DMS53 treated with DMSO at 0.1 percent for 48 hours (cell line): ENCODE results near the gene GHITM.
A peak's percentile ranks its signal among the peaks of the same experiment; 100 is the strongest.
"Not testable (repeated sequence)": the region's sequence is repeated elsewhere in the genome, so short reads cannot be mapped to it uniquely, and the experiment has no call there.

Source experiments
- DNase-seq: peaks from one replicate; lab custom pipeline; 2025; ENCODE audit not compliant: unreplicated experiment; lab: John Stamatoyannopoulos, UW

GHITM gene

DNA sequence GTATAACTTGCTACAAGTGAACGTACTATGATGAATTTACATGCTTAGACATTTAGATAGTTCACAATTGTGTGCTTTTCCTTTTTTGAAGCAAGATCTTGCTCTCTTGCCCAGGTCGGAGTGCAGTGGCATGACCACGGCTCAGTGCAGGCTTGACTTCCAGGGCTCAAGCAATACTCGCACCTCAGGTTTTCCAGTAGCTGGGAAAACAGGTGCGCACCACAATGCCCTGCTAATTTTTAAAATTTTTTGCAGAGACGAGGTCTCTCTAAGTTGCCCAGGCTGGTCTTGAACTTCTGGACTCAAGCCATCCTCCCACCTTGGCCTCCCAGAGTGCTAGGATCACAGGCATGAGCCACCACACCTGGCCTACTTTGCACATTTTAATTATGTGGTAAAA, 36.1 kb downstream of the GHITM start:
- no peak for DNase-seq

DNA sequence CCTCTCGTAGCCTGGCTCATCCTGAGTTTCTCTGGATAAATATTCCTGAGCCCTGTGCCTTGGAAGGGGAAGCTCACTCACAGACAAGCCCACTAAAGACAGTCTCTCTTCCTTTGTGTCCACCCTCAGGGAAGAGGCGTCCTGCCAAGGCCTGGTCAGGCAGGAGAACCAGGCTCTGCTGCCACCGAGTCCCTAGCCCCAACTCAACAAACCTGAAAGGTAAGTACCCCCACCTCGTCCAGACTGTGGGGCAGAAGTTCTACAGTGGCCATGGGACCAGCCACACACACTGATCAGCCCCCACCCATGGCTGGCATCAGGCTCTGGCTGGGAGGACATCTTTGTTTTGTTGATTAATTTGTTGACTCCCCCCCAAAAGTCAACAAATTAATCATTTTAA, 37.0 kb downstream of the GHITM start:
- DNase-seq: no peak

DNA sequence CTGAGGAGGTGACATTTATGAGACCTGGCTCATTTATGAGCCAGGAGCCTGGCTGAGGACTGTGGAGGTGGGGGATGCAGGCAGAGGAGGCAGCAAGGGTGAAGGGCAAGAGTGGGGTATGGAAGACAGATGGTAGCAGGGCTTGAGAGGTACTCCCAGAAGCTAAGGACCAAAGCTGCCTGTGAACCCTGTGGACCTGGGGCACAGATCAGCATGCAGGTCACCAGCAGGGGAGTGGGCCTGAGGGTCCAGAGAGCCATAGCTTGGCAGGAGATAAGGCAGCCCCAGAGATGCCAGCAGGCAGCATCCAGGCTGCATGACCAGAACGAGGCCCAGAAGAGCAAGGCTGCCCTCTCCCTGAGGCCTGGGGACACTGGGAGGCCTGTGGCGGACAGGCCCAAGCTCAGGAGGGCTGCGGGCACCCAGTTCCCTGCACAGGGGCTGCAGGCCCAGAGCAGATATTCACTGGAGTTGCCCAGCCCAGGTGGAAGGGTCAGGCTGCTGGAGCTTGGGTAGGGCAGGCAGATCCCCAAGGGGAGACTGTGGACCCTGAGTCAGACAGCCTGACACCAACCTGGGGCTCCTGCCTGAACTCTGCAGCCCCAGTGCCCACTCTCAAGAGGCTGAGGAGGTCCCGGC, 37.6 kb downstream of the GHITM start:
- no peak for DNase-seq

DNA sequence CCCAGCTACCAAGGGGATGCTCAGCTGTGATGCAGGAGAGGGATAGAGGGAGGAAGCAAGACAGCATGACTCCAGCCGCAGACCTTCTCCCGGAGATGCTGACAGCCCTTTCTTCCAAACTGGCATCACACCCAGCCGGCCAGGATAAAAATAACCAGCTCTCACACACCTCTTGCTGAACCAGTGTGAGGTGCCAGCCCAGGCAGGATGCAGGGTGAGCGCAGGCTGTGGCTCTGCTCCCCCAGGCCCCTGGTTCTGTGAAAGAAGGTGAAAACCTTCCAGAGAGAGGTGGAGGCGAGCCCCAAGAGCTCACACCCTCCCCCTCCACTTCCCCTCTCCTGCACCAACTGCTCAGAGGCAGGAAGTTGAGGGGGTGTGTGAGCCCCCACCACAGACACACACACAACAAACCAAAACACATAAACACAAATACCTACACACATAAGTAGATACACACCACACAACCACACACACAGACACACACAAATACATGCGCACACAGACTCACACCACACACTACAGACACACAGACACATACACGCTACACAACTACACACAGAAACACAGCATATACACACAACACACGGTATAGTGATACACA, 38.3 kb downstream of the GHITM start:
- DNase-seq: no peak

DNA sequence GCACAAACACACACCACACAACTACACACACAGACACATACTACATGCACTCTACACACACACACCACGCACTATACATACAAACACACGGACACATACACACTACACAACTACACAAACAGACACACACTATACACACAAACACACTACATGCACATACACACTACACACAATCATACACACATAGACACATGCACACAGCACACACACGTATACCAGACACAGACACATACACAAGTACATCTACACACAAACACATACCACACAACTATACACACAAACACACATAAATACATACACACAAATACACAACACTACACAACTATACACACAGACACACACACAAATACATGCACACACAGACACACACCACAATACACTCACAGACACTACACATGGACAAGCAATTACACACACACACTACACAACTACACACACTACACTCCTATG, 38.9 kb downstream of the GHITM start:
- no peak for DNase-seq

DNA sequence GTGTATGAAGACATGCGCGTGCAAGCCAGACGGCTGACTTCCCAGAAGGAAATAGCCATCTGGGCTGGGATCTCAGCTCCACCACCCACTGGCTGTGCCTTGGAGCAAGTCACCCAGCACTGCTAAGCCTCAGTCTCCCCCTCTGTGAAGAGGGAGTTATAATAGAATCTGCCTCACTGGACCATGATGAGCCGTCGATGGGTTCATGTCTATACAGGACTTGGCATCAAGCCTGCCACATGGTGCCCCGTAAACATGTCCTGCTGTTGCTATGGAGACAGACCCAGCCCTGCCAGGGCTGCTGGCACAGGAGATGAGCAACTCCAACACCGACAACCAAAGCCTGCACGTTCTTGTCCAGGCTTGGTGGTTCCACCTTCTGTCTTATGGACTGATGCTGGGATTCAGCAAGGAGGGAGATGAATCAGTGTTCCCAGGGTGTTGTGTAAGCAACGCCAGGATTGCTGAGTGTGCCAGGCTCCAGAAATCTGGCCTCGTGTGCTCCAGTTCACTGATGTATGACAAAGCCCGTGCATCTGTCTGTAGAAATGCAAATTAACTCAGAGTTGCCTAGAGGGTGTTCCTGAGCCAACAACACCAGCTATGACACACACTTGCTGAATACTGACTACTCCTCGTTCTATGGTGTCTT, 39.9 kb downstream of the GHITM start:
- DNase-seq: peak; percentile 46

DNA sequence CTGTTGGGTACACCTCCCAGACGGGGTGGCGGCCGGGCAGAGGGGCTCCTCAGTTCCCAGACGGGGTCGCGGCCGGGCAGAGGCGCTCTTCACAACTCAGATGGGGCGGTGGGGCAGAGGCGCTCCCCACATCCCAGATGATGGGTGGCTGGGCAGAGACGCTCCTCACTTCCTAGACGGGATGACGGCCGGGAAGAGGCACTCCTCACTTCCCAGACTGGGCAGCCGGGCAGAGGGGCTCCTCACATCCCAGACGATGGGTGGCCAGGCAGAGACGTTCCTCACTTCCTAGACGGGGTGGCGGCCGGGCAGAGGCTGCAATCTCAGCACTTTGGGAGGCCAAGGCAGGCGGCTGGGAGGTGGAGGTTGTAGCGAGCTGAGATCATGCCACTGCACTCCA, 41.1 kb downstream of the GHITM start:
- DNase-seq: not testable (repeated sequence)

DNA sequence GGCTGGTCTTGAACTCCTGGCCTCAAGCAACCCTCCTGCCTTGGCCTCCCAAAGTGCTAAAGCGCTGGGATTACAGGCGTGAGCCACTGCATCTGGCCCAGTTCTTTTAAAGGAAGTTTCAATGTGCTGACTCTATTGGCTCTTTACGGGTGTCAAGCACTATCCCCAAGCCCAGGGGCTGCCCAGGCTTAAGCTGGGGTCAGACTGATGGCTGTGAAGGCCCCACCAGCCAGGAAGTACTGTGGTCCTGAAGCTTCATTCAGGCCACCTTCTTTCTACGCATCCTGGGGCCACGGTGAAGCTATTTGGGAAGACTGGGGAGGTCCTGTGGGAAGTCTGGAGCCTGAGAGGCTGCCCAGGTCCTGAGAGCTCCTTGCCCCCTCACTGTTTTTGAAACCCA, 42.3 kb downstream of the GHITM start:
- no peak for DNase-seq

DNA sequence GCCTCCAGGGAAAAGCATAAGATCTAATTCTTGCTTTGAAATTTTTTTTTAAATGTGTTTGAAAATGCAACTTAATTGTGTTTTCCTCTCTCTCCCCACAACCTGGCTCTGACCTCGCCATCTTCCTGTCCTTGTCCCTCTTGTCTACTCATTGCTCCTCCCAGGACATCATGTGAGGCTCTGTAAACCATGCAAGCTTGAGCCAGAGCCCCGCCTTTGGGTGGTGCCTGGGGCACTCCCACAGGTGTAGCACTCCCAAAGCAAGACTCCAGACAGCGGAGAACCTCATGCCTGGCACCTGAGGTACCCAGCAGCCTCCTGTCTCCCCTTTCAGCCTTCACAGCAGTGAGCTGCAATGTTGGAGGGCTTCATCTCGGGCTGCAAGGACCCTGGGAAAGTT, 45.2 kb downstream of the GHITM start:
- DNase-seq: no peak

DNA sequence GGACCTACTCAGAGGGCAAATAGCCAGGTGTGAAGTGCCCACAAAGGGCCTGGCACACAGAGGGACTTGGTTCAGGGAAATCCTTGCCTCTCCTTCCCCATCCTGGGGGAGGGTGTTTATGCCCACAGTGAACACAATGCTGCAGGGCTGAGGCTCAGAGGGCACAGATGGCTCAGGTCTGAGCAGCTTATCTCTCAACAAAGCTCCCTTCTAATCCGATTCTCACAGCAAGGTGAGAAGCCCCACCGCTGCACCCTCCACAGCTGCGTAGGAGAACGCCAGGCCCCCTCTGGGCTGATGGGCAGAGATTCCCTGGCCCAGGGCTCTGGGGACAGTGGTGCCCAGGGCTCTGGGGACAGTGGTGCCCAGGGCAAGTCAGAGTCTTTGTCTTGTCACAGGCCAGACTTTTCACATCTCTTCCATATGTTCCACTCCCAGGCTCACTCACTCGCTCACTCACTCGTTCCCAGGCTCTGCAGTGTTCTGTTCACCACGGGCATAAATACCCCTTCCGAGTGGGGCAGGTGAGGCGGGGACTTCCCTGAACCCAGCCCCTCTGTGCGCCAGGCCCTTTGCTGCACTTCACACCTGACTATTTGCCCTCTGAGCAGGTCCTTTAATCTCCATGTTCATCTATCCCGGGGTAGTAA, 46.3 kb downstream of the GHITM start:
- DNase-seq: no peak

DNA sequence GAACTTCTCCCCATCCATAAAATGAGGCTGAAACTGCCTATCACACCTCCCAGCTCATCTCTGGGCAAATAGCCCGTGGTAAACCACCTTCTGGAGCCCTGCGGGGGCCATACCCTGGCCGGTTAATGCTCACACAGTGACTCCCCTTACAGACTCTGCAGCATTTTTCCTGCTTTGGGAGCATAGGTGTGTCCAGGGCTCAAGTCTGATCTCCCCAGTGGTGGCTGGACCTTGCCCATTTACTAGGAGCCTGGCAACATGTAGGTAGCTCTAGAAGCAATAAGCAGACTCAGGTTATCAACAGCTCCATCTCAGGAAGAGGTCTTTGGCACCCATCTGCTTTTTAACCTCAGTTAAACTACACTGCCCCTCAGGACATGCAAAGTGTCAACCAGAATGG, 49.5 kb downstream of the GHITM start:
- DNase-seq: no peak

DNA sequence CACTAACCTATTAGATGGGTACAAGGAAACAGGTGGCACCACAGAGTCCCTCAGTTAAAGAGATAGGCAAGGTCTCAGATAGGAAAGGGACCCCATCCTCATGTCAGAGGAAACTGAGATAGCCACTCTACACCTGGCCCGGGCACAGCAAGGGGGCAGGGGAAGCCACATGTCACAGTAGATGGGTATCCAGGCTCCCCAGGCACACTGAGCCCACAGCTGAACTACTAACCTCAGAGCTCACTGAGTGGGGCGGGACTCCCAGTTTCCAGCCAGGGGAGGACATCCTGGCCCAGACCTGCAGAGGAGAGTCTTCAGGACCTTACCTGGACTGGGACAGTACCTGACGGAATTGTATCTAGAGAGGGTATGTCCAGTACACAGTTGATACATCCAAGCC, 51.3 kb downstream of the GHITM start:
- no peak for DNase-seq

DNA sequence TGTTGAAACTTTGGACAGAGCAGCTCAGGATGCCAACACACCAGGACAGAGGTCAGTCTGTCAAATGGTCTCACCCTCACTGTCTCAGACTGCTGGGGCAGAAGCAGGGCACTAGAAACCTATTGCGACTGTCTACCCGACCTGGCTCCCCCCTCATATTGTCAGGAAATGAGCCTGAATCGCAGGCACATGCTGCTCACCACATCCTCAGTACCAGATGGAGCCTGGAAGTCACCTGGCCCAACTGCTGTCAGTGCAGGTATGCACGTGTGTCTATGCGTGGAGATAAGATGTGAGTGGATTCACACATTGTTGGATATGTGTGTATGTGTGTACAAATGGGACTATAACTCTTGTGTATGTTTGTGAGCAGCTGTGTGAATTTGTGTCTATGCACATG, 51.8 kb downstream of the GHITM start:
- no peak for DNase-seq

DNA sequence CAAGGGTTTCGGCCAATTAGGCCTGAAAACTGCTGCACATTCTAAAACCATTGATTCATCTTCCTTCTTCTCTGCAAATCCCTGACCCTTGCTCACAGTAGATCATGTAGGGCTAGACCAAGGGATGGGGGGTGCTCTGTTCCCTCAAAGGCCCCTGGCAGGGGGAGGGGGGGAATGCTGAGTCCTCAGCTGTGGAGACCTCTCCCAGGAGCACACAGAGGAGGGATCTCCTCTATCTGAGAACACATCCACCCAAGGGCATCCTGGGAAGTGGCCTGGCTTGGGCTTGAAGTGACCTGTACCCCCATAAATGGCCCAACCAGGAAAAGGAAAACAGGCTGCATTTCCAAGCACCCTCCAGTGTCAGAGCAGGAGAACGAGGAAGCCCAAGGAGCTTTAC, 54.0 kb downstream of the GHITM start:
- no peak for DNase-seq

DNA sequence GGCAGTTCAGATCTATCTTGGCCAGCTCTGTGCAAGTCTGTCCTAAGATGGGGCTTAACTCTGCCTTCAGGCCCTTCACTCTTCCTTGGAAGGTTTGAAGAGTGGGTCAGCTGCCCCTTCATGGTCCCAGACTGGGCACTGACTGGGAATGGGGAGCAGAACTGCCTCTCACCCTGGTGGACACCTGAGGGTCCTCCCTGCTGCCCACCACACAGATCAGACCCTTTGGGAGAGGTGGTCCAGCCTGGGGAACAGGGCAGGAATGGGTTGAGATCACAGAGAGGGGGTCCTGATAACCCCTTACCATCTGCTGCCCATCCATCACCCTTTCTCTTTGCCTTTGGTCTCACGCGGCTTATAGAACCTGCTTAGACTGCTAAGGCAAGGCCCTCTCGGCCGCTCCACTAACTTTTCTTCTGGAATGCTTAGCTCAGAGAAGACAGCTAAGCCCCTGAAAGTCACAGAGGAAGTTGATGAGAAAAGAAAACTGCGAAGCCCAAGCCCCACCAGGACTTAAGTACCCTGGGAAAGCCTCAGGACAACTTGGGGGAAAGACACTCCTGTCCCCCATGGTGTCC, 54.6 kb downstream of the GHITM start:
- no peak for DNase-seq

DNA sequence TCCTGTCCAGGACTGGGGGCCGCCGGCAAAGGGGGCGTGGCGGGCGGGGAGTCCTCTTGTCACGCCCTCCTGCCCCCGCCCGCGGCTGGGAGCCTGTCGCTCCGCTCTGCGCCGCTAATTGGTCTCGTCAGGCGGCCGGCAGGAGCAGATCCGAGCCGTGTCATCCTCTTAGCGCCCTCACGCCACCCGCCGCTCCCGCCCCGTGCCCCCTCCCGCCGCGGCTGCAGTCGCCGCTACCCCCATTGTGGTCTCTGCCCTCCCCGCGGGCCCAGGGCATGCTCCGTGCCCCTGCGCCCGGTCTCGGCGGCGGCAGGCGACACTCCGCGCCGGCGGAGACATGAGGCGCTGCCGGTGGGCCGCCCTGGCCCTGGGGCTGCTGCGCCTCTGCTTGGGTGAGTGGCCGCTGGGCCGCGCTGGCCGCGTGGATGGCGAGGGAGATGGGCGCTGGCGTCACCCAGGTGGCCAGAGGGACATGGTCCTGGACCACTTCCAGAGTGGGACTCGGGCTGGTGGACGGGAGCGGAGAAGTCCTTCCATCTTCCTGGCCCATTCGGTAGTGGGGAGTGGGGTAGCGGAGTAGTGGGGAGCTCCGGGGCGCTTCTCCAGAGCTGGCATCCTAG, 55.2 kb downstream of the GHITM start, which contains the start of gene CDHR1:
TSS of gene CDHR1 (plus strand) at position 114 of the 620 bp plus-strand sequence. CDS start at position 338, 224 bp downstream.
- DNase-seq: peak; percentile 29

DNA sequence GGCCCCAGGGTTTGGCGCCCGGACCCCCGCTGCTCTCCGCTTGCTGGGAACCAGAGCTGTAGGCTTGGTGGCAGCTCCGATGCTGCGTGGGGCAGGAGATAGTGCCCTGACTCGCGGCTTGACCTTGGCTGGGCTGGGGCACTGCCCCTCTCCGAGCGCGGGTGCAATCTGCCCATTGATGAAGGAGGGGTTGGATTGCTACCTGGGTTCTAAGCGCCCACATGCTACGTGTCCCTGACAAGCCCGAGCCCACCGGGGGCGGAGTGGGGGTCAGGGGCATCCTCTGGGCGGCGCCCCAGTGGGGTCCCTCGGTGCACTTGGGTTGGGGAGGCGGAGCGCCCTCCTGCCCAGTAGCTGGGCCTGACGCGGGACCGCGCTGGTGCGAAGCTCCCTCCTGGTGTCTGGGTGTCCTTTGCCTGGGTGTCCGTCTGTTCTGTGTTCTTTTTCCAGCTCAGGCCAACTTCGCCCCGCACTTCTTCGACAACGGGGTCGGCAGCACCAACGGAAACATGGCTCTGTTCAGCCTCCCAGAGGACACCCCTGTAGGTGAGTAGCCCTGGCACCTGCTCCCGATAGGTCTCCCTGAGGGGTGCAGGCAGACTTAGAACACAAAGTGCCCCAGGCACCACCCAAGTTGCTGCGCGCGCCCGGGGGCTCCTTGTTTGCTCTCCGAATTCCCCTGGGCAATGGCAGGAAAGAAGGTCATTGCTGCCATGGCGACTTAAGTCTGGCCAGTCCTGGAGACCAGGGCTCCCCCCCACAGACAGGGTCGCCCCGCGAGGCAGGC, 55.9 kb downstream of the GHITM start:
- peak; percentile 11 for DNase-seq

DNA sequence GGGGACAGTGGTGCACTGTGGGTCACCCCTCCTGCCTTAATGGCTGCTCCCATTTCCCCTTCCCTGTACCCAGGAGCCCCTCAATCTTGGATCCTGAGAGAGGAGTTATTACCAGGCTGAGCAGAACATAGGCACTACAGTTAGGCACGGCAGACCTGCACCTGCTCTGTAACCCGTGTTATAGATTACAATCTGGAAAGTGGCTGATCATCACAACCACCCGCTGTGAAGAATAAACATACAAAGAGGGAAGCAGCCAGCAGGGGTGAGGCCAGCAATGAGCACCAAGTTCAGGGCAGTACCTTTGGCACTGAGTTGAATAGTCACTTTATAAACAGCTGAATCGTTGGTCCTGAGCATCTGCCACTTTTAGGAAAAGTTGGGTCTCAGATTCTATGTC, 56.8 kb downstream of the GHITM start:
- DNase-seq: peak; percentile 78

DNA sequence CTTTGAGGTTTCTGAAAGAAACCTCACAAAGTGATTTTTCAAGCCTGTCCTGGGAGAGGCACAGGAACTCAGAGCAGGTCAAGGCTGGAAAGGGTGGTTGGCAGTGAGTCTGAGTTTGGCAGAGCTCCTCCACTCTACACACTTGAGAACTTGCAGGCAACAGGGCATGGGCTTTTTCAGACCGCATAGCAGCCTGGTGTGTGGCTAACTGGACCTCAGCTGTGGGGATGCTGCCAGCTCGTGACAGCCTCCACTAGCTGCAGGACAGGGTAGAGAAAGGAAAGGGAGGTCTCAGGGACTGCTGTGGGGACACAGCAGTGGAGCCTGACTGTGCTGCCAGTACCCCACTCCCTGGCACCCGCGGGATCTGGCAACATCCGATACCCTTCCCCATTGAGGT, 57.6 kb downstream of the GHITM start:
- DNase-seq: no peak

DNA sequence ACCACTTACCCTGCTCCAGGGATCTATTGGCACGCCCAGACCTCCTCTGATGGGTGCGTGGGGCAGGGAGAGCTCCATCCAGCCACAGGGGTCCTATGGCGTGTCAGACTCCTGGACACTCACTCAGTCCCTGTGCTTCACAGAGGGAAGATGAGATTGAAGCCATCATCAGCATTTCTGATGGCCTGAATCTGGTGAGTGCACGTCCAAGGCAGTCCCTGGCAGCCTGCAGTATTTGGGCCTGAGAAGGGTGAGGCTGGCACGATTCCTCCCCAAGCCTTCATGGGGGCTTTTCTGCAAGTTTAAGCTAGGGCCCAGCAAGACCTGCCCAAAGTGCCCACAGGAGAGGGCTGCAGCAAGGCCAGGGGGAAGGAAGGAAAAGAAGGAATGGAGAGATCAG, 58.3 kb downstream of the GHITM start:
- no peak for DNase-seq
